Measurements from ENCODE around the gene MMRN2.
"Not testable (repeated sequence)": the region's sequence is repeated elsewhere in the genome, so short reads cannot be mapped to it uniquely, and the experiment has no call there.

MMRN2 gene

DNA sequence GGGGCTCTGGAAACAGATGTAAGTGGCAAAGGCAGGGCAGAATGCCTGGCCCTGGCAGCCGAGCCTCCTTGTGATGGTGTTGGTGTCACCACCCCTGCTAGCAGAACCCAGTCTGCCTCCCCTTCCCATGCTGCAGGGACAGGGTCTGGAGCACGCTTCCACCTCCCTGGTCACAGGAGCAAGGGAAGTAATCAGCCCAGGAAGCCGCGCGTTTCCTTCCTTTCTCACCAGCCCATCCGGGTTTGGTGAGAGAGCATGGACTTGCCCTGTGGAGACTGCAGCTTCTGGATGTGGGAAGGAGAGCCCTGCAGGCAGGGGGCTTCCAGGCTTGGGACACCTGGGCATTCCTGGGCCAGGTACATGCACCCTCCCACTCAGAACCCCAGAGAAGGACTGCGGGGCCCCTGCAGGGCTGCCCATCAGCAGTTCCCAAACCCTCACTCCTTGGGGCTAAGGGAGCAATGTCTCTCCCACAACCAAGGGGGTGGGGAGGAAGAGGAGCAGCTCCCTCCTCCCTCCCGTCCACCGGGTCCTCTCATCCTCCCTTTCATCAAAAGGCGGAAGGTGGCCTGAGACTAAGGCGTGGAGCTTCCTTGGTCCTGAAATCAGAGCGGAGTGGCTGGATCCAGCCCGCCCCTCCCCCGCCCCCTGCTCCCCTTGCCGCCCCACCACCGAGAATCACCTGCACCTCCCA, 1.8 kb downstream of the MMRN2 start:
- no peak for DNase-seq

DNA sequence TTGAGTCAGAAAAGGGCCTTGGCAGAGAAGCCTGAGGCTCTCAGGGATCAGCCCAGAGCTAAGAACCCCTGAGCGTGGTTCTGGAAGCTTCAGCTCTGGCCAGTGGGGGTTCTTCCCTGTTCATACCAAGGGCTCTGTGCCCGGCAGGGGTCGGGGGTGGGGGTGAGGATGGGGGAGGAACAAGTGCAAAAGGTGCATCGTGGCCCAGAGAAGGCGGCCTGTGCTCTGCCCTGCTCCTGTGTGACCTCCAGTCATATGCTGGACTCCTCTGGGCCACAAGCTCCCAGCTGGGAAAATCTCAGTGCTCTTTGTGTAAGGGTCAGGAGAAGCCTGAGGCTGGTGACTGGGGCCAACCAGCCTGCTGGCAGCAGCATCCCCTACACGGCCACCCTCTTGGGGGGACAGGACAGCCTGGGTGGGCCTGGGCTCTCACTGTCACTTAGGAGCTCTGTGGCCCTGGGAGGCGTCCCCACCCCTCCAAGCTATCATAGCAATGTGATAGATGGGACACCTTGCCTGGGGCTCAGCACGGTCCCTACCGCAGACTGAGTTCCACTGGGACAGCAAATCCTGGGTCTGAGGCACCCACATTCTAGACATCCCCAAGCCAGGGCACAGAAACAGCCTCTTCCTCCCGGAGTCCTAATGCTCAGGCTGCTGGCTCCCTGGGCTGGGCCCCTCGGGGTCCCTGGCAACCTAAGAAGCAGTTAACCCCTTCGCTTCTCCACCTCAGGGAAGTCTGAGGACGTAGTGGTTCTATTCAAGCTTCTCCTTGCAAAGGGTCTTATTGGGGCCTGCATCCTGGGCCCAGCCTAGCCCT, 2.5 kb downstream of the MMRN2 start:
- no peak for DNase-seq

GRCh38 chr10:86953747-86954680, 3.4 kb downstream of the MMRN2 start:
- no peak for DNase-seq

DNA sequence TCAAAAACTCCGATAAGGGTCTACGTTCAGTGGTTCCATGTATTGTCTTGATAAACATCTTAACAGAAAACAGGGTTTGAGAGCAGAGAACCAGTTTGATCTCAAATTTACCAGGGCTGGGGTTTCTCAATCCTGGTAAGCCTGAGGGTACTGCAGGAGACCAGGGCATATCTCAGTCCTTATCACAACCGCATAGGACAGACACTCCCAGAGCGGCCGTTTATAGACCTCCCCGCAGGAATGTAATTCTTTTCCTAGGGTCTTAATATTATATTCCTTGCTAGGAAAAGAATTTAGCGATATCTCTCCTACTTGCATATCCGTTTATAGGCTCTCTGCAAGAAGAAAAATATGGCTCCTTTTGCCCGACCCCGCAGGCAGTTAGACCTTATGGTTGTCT, 4.7 kb downstream of the MMRN2 start:
- not testable (repeated sequence) for DNase-seq

- DNase-seq = no peak
Measured at GRCh38 chr10:86952106-86952505, 5.3 kb downstream of the MMRN2 start.

GRCh38 chr10:86951184-86951761, 6.1 kb downstream of the MMRN2 start:
- DNase-seq = no peak

- no peak for DNase-seq
Measured at GRCh38 chr10:86950349-86950748, 7.1 kb downstream of the MMRN2 start.

DNA sequence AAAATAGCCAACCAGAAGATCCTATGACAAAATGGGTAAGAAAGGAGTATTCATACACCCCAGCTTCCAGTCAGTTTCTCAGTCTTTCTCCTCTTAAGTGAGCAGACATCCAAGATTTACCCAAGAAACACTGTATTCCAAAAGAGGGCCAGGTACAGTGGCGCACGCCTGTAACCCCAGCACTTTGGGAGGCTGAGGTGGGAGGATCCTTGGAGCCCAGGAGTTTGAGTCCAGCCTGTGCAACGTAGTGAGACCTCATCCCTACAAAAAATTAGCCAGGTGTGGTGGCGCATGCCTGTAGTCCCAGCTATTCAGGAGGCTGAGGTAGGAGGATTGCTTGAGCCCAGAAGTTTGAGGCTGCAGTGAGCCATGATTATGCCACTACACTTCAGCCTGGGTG, 9.6 kb downstream of the MMRN2 start:
- not testable (repeated sequence) for DNase-seq

GRCh38 chr10:86946213-86947155, 10.9 kb downstream of the MMRN2 start:
- no peak for DNase-seq

DNA sequence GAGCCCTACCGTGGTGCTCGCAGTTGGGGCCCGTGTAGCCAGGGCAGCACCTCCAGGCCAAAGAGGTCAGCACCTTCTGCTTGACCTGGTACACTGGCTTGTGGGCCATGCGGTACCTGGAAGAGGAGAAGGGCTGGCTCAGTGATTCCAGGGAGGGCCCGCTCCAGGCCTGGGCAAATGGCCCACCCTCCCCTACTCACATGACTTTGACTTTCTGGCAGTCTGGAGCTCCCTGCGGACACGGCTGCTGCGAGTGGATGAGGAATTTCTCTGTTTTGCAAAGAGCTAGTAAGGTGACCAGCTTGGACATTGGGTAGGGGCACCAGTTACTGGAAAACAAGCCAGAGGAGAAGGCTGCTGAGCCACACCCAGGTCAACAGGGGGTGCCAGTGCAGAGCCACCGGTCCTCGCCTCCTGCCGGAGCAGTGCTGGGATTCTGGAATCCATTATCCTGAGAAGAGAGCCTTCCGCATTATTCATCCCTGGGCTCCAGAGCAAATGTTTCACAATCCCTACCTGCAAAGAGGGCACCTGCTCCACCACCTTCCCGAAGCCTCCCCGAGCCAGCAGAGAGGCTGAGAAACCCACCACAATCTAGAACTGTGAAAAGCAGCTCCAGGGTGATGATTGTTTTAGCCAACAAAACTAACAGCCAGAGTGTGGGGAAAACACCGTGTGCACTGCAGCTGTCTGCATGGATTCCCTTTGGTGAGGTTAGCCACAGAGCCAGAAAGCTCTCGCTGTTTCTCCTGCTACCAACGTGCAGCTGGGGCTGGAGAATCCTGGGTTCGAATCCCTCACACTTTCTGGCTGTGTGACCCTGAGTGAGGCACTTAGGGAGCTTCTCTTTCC, 11.8 kb downstream of the MMRN2 start:
- DNase-seq = no peak

- no peak for DNase-seq
Measured at GRCh38 chr10:86944907-86945306, 12.5 kb downstream of the MMRN2 start.

- DNase-seq = no peak
Measured at GRCh38 chr10:86944471-86944870, 12.9 kb downstream of the MMRN2 start.

GRCh38 chr10:86944031-86944419, 13.4 kb downstream of the MMRN2 start:
- DNase-seq = no peak

DNA sequence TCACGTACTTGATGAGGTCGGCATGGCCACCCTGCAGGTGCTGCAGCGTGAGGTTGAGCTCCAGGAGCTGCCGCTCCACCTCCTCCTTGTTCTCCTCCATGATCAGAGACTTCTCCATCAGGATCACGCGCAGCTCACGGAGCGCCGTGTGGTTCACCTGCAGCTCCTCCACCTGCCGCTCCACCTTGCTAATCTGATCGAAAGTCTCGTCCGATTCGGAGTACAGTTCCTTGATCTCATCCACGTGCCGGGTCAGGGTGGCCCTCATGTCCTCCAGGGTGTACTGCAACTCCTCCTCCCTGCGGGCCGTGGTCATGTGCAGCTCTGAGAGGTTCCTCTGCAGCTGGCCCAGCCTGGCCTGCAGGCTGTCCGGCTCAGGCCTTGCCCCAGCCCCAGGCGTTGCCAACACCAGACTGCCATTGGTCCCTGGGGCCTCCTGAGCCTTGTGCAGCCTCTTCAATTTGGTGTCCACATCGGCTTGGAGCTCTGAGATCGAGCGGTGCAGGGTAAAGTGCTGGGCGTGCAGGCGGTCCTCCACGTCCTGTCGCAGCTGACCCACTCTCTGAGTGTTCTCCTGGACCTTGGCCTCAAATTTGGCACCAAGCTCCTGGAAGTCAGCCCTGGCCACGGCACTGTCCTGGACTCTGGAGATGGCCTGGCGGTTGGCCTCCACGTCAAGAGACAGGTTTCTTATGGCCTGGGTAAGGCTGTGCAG, 13.9 kb downstream of the MMRN2 start:
- no peak for DNase-seq

DNA sequence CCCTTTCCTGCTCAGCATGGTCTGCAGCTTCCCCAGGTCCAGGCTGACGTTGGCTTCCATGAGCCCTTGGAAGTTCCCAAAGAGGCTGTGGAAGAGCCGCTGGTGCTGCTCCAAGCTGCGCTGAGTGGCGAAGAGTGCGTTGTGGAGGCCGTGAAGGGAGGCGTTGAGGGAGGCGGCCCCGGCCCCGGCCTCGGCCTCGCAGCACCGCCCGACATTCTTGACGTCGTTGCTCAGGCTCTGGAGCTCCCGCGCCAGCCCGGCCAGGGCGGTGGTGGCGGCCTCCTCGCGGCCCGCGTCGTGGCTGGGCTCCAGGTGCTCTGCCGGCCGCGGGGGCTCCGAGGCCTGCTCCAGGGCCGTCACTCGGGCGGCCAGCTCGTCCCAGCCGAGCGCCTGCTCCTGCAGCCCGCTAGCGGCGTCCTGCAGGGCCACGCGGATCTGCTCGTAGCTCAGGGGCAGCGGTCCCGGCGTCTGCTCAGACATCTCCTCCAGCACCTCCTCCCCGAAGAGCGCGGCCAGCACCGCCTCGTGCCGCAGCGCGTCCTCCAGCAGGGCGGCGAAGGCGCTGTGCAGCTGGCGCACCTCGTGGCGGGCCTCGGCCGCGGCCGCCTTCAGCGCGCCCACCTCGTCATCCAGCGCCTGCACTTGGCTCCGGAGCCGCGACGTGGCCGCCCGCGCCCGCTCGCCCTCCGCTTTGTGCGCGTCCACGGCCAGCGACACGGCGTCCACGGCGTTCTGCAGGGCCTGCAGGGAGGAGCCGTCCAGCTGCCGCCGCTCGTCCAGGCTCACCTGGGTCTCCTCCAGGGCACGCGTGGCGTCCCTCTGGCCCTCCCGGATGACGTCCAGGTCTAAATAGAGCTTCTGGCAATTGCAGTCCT, 14.7 kb downstream of the MMRN2 start:
- no peak for DNase-seq

DNA sequence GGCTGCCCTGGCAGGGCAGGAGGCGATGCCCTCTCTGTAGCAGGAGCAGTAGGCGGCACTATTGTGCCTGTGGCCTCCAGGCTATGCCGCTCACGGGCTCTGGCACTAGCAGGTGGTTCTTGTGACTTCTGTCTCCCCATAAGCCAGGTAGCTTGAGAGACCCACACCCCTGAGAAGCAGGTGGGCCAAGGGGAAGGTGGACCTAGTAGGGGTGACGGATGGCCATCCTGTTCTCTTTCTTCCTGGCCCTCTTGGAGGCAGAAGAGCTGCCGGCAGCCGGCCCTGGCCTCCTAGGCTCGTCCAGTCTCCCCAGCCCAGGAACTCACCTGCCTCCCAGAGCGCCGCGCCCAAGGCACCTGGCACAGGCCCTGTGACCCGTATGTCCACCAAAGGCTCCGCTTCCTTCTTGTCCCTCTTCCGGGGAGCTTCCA, 15.4 kb downstream of the MMRN2 start:
- DNase-seq = no peak

- DNase-seq = no peak
Measured at GRCh38 chr10:86941426-86941825, 16.0 kb downstream of the MMRN2 start.

DNA sequence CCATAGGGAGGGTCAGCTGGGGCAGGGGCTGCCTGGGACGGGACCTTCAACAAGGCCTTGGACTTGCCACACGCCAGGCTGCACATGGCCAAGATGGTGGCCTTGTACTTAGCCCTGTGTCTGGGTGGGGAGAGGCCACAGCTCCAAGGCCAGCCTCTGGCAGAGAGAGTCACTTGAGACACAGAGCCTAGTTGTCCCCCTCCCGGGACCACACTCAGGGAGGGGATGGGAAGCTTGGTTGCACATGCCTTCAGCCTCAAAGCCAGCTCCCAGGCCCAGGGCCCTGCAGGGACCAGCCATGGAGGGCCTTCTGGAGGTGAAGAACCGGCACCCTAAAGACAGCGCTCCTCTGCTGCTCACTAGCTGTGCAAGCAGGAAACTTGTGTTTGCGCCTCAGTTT, 16.7 kb downstream of the MMRN2 start:
- no peak for DNase-seq

GRCh38 chr10:86940076-86940475, 17.3 kb downstream of the MMRN2 start:
- DNase-seq = not testable (repeated sequence)

All from NCI-H187 (cell line).